ENCODE data around the gene TMEM247. TPM values are rescaled to one million over a fixed set of nuclear protein-coding genes. Genes with fewer than 3 reads are reported as not detected.
"Not testable (repeated sequence)": the region's sequence is repeated elsewhere in the genome, so short reads cannot be mapped to it uniquely, and the experiment has no call there.

The TMEM247 gene
- total RNA-seq, 1 donor from 2014 or later = not detected

DNA sequence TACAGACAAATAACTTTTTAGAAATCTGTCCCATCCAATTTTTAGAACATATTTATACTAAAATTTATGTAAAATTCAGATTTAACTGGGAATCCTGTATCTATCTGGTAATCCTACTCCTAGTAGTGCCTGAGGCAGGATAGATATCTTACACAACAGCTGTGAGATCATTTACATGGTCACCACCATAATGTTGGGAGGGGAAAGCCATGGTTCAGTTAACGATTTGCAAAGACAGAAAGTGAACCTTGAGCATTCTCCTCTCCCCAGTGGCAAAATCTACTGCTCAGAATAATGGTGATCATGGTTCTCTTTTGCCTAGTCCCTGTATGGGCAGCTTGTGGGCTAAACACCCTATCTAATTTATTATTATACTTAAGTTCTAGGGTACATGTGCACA, 7.7 kb upstream of the TMEM247 start:
- H3K27me3 ChIP-seq (ENCODE audit: control insufficient read depth, insufficient read depth, low read length) = peaks cover under 1% of the 10 kb centered on the region
- no peak for DNase-seq (ENCODE audit: low read depth)
- no peaks in the 10 kb centered on the region for H3K36me3 ChIP-seq (ENCODE audit: control insufficient read depth, insufficient read depth, low read length)
- TF ChIP-seq, protein P1, sequence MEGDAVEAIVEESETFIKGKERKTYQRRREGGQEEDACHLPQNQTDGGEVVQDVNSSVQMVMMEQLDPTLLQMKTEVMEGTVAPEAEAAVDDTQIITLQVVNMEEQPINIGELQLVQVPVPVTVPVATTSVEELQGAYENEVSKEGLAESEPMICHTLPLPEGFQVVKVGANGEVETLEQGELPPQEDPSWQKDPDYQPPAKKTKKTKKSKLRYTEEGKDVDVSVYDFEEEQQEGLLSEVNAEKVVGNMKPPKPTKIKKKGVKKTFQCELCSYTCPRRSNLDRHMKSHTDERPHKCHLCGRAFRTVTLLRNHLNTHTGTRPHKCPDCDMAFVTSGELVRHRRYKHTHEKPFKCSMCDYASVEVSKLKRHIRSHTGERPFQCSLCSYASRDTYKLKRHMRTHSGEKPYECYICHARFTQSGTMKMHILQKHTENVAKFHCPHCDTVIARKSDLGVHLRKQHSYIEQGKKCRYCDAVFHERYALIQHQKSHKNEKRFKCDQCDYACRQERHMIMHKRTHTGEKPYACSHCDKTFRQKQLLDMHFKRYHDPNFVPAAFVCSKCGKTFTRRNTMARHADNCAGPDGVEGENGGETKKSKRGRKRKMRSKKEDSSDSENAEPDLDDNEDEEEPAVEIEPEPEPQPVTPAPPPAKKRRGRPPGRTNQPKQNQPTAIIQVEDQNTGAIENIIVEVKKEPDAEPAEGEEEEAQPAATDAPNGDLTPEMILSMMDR (IDR thresholded peaks at IDR 0.05; ENCODE audit: insufficient read depth, low read length, poor library complexity, severe bottlenecking) = no peak
- H3K4me3 ChIP-seq (ENCODE audit: low read depth, low read length) = no peak overlapping the region

DNA sequence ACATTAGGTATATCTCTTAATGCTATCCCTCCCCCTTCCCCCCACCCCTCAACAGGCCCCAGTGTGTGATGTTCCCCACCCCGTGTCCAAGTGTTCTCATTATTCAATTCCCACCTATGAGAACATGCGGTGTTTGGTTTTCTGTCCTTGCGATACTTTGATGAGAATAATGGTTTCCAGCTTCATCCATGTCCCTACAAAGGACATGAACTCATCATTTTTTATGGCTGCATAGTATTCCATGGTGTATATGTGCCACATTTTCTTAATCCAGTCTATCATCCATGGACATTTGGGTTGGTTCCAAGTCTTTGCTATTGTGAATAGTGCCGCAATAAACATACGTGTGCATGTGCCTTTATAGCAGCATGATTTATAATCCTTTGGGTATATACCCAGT, 7.2 kb upstream of the TMEM247 start:
- H3K27me3 ChIP-seq (ENCODE audit: control insufficient read depth, insufficient read depth, low read length); DNase-seq (ENCODE audit: low read depth); H3K4me3 ChIP-seq (ENCODE audit: low read depth, low read length); H3K36me3 ChIP-seq (ENCODE audit: control insufficient read depth, insufficient read depth, low read length): not testable (repeated sequence)

DNA sequence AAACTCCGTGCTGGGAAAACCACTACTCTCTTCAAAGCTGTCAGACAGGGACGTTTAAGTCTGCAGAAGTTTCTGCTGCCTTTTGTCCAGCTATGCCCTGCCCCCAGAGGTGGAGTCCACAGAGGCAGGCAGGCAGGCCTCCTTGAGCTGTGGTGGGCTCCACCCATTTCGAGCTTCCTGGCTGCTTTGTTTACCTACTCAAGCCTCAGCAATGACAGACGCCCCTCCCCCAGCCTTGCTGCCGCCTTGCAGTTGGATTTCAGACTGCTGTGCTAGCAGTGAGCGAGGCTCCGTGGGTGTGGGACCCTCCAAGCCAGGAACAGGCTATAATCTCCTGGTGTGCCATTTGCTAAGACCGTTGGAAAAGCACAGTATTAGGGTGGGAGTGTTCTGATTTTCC, 1.9 kb upstream of the TMEM247 start:
- DNase-seq (ENCODE audit: low read depth); H3K36me3 ChIP-seq (ENCODE audit: control insufficient read depth, insufficient read depth, low read length); H3K4me3 ChIP-seq (ENCODE audit: low read depth, low read length); H3K27me3 ChIP-seq (ENCODE audit: control insufficient read depth, insufficient read depth, low read length): not testable (repeated sequence)

DNA sequence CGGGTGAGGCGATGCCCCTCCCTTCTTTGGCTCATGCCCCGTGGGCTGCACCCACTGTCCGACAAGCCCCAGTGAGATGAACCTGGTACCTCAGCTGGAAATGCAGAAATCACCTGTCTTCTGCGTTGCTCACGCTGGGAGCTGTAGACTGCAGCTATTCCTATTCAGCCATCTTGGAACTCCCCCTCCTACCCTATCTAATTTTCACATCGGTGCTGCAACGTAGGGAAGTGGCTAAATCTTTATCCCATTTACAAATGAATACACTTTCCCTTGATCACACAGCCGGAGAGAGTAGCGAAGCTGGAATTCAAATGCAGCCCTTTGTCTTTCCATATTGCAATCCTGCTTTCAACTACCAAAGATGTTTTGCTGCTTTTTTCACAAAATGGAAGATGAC, 1.4 kb upstream of the TMEM247 start:
- Histone ChIP-seq H3K36me3 (ENCODE audit: control insufficient read depth, insufficient read depth, low read length) (no peaks in the 10 kb centered on the region), H3K4me3 (ENCODE audit: low read depth, low read length) (no peak overlapping the region), H3K27me3 (ENCODE audit: control insufficient read depth, insufficient read depth, low read length) (no peaks in the 10 kb centered on the region)
- TF ChIP-seq, protein P1 (IDR thresholded peaks at IDR 0.05; ENCODE audit: insufficient read depth, low read length, poor library complexity, severe bottlenecking) = no peak
- DNase-seq (ENCODE audit: low read depth) = no peak

DNA sequence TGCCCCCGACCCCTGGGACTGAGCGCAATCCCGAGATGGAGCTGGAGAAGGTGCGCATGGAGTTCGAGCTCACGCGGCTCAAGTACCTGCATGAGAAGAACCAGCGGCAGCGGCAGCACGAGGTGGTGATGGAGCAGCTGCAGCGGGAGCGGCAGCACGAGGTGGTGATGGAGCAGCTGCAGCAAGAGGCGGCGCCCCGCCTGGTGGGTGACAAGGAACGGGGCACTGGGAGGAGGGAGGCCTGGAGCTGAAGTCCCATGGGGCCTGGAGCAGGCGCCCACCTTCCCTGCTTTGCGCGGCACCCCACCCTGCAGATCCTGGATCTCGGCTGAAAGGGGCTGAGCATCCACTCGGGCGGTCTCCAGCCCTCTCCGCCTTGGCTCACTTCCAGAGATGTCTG, 1.2 kb downstream of the TMEM247 start:
- H3K36me3 ChIP-seq (ENCODE audit: control insufficient read depth, insufficient read depth, low read length) = no peaks in the 10 kb centered on the region
- H3K27me3 ChIP-seq (ENCODE audit: control insufficient read depth, insufficient read depth, low read length) = no peaks in the 10 kb centered on the region
- TF ChIP-seq, protein P1 (IDR thresholded peaks at IDR 0.05; ENCODE audit: insufficient read depth, low read length, poor library complexity, severe bottlenecking) = no peak
- no peak overlapping the region for H3K4me3 ChIP-seq (ENCODE audit: low read depth, low read length)
- no peak for DNase-seq (ENCODE audit: low read depth)

DNA sequence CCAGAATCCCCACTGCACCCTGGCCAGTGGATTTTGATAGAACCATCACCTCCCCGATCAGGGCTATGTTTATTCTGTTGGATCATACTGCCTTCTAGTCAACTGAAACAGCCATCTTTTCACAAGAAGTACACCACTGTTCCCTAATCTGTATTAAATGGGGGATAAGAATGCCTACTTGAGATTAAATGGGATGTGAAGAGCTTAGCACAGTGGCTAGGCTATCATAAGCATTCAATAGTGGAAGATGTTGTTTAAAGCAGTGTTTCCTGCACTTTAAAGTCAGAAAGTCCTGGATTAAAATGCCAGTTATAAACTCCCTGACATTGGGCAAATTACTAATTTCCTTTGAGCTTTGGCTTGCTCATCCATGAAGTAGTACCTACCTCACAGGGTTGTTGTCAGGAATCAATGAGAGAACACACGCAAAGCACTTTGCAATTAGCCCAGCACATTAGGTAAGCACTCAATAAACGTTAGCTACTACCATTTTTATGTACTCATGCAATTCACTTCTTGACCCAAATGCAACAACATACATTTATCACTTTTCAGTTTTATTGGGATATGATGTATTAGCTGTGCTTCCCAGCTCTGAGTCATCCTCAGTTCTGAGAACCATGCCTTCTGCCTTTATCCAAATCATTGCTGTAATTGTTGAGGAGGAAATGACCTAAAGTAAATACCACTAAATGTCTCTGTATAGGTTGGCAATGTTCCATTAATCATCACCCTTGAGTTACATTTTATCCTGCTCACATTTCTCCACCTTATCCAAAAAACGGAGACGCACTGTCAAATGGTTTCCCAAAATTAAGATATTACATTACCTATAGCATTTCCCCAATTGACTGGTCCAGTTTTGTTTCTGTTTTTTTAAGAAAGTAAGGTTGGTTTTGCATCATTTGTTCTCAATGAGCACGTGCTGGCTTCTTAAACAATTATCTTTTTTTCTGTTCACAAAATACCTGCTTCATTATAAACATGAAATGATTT, 2.1 kb downstream of the TMEM247 start:
- Histone ChIP-seq H3K27me3 (ENCODE audit: control insufficient read depth, insufficient read depth, low read length) (no peaks in the 10 kb centered on the region), H3K4me3 (ENCODE audit: low read depth, low read length) (no peak overlapping the region), H3K36me3 (ENCODE audit: control insufficient read depth, insufficient read depth, low read length) (no peaks in the 10 kb centered on the region)
- TF ChIP-seq, protein P1 (IDR thresholded peaks at IDR 0.05; ENCODE audit: insufficient read depth, low read length, poor library complexity, severe bottlenecking) = no peak
- DNase-seq (ENCODE audit: low read depth) = no peak

DNA sequence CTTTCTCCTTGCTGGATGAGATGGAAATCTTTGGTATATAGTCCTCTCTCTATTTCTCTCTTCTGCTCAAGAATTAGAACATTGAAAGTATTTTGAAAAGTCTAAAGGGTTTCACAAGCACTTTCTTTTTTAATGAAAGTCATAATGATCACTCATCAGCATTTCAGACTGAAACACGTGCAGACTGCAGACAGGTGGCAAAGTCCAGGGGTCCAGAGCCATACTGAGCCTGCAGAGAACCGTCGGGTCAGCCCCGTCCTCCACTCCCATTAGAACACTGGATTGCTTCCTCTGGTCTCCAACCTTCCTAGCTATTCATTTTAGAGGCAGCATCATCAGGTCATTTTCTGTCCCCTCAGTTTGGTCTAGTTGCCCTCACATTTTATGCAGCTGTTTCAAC, 3.1 kb downstream of the TMEM247 start:
- H3K36me3 ChIP-seq (ENCODE audit: control insufficient read depth, insufficient read depth, low read length) = no peaks in the 10 kb centered on the region
- H3K4me3 ChIP-seq (ENCODE audit: low read depth, low read length) = no peak overlapping the region
- no peak for DNase-seq (ENCODE audit: low read depth)
- no peaks in the 10 kb centered on the region for H3K27me3 ChIP-seq (ENCODE audit: control insufficient read depth, insufficient read depth, low read length)
- TF ChIP-seq, protein P1 (IDR thresholded peaks at IDR 0.05; ENCODE audit: insufficient read depth, low read length, poor library complexity, severe bottlenecking) = no peak

All from kidney epithelial cell (primary cell).